Fibroblast of skin of scalp (primary cell): ENCODE data around the gene EHD4.

Experiments
- DNase-seq: peaks from one replicate; pipeline ENCODE4 v3.0.0-alpha.2; 2013

Gene EHD4

GRCh38 chr15:41994772-41995475 is 22.6 kb upstream of the EHD4 start:
- no peak for DNase-seq

- DNase-seq = no peak
Observed at GRCh38 chr15:41994171-41994650, 21.9 kb upstream of the EHD4 start.

GRCh38 chr15:41993472-41994170 is 21.3 kb upstream of the EHD4 start:
- DNase-seq = no peak

- no peak for DNase-seq
Observed at GRCh38 chr15:41992803-41993190, 20.4 kb upstream of the EHD4 start.

GRCh38 chr15:41992151-41992802 is 19.9 kb upstream of the EHD4 start:
- DNase-seq = no peak

- no peak for DNase-seq
Observed at GRCh38 chr15:41990691-41991090, 18.3 kb upstream of the EHD4 start.

GRCh38 chr15:41990243-41990605 is 17.9 kb upstream of the EHD4 start:
- DNase-seq = no peak

- DNase-seq = peak; percentile 67
Observed at GRCh38 chr15:41989573-41990242, 17.4 kb upstream of the EHD4 start.

GRCh38 chr15:41988896-41989572 is 16.7 kb upstream of the EHD4 start:
- no peak for DNase-seq

- DNase-seq = no peak
Observed at GRCh38 chr15:41987925-41988275, 15.5 kb upstream of the EHD4 start.

- no peak for DNase-seq
Observed at GRCh38 chr15:41987246-41987924, 15.0 kb upstream of the EHD4 start.

GRCh38 chr15:41985236-41986160 is 13.1 kb upstream of the EHD4 start:
- DNase-seq = no peak

GRCh38 chr15:41984622-41985021 is 12.3 kb upstream of the EHD4 start:
- DNase-seq = no peak

GRCh38 chr15:41983621-41984571 is 11.5 kb upstream of the EHD4 start:
- no peak for DNase-seq

- DNase-seq = no peak
Observed at GRCh38 chr15:41983221-41983620, 10.9 kb upstream of the EHD4 start.

- peak; percentile 44 for DNase-seq
Observed at GRCh38 chr15:41982133-41982930, 10.0 kb upstream of the EHD4 start.

GRCh38 chr15:41981371-41982132 is 9.2 kb upstream of the EHD4 start:
- peak; percentile 23 for DNase-seq
